Duodenal mucosa (tissue), 2 donors: ENCODE results near the gene INTS4.
"Not testable (repeated sequence)": the region's sequence is repeated elsewhere in the genome, so short reads cannot be mapped to it uniquely, and the experiment has no call there.

Source experiments
- H3K27ac ChIP-seq: one replicate; pipeline ENCODE4 v1.7.0; 2013; ENCODE audit warnings: low read depth, low read length
- H3K27me3 ChIP-seq, 2 donors: one replicate each; pipeline ENCODE4 v1.7.0; 2013; ENCODE audit warnings: low read length in 2 of 2, control low read depth in 1 of 2; ENCODE audit not compliant: insufficient read depth in 2 of 2, control insufficient read depth in 1 of 2
- H3K36me3 ChIP-seq, 2 donors: one replicate each; pipeline ENCODE4 v1.7.0; 2013; ENCODE audit warnings: low read length in 2 of 2, control low read depth in 1 of 2; ENCODE audit not compliant: insufficient read depth in 2 of 2, control insufficient read depth in 1 of 2
- H3K4me1 ChIP-seq, 2 donors: one replicate each; pipeline ENCODE4 v1.7.0; 2013; ENCODE audit warnings: low read length in 2 of 2, control low read depth in 1 of 2; ENCODE audit not compliant: insufficient read depth in 2 of 2, control insufficient read depth in 1 of 2
- H3K4me3 ChIP-seq, 2 donors: one replicate each; pipeline ENCODE4 v1.7.0; 2013; ENCODE audit warnings: low read length in 2 of 2, low read depth in 1 of 2
- H3K9ac ChIP-seq, 2 donors: one replicate each; pipeline ENCODE4 v1.7.0; 2013; ENCODE audit warnings: low read length in 2 of 2, low read depth in 1 of 2
- H3K9me3 ChIP-seq, 2 donors: one replicate each; pipeline ENCODE4 v1.7.0; 2013; ENCODE audit warnings: low read length in 2 of 2, control low read depth in 1 of 2; ENCODE audit not compliant: control insufficient read depth in 1 of 2

Gene INTS4

DNA sequence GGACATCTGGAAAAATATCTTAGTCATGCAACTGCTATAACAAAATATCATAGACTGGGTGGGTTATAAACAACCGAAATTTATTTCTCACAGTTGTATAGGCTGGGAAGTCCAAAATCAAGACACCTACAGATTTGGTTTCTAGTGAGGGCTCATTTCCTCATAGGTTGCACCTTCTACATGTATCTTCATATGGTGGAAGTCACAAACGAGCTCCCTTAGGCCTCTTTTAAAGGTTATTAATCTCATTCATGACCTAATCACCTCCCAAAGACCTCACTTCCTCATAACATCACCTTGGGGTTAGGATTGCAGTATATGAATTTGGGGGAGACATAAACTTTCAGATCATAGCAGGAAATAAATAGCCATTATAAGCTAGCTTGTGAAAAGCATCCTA, 85.2 kb downstream of the INTS4 start:
- H3K36me3 ChIP-seq, result peaks cover 0 to 14% of the 10 kb centered on the region in 2 donors
- peaks cover 0 to 3% of the 10 kb centered on the region in 2 donors for H3K4me1 ChIP-seq
- H3K9ac ChIP-seq, result no peak overlapping the region
- H3K27ac ChIP-seq, result no peak overlapping the region
- no peaks in the 10 kb centered on the region for H3K9me3 ChIP-seq
- H3K4me3 ChIP-seq, result no peak overlapping the region
- H3K27me3 ChIP-seq, result no peaks in the 10 kb centered on the region

DNA sequence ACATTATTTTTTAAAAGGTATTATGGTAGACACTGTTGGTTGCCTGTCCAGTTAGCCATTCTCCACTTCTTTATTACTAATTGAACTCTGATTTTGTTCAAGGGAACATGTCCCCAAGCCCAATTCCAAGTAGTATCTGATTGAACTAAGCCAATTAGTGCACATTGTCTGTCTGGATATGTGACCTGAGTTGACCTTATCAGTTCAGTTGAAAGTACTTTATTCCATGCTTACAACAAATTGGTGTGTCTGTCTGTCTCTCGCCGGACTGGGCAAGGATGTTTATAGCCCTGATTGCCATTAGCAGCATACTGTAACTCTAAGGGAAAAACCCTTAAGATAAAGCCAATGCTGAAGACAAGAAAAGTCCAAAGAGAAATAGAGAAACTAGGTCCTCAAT, 85.6 kb downstream of the INTS4 start:
- Histone ChIP-seq H3K4me1 (no peaks in the 10 kb centered on the region), H3K9me3 (no peaks in the 10 kb centered on the region), H3K36me3 (peaks cover 0 to 14% of the 10 kb centered on the region in 2 donors), H3K4me3 (no peak overlapping the region), H3K9ac (no peak overlapping the region), H3K27ac (no peak overlapping the region), H3K27me3 (no peaks in the 10 kb centered on the region)

DNA sequence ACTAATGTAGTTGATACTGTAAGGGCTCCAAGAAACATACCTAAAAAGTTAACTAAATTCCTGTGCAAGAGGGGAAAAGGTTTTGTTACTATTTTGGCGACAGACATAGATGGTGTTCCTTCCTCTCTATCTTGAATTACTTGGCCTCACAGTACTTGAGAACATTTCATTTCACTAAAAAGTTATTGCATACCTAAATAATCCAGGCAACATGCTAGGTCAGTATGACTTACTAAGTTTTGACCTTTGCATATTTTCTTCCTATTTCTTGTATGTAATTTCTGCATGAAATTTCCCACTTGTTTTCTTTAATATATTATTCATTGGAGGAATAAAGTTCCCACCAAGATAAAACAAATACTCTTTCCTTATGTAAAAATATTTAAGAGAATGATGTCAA, 99.5 kb downstream of the INTS4 start:
- not testable (repeated sequence) for H3K27ac ChIP-seq, H3K4me3 ChIP-seq, H3K9me3 ChIP-seq, H3K9ac ChIP-seq, H3K4me1 ChIP-seq, H3K27me3 ChIP-seq
- H3K36me3 ChIP-seq, result peaks cover 0 to 13% of the 10 kb centered on the region in 2 donors

DNA sequence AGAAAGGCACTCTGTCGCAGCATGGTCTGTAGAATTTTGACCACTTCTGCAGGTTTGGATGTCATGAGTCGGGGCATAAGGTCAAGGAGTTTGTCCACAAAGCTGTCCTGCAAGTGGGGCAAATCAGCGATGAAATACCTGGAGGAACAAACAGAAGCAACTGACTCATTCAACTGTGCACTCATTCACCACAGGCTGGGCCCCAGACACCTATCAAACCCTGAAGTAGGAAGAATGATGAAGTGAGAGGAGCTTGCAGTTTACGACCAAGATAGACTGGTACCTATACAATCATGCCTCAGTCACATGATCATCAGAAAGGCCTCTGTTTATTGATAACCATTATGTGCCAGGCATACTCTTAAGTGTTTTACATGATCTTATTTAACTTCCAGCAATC, 102.8 kb downstream of the INTS4 start:
- peaks cover 0 to 12% of the 10 kb centered on the region in 2 donors for H3K36me3 ChIP-seq
- H3K27ac ChIP-seq, H3K4me1 ChIP-seq, H3K27me3 ChIP-seq, H3K4me3 ChIP-seq, H3K9ac ChIP-seq, H3K9me3 ChIP-seq: not testable (repeated sequence)

DNA sequence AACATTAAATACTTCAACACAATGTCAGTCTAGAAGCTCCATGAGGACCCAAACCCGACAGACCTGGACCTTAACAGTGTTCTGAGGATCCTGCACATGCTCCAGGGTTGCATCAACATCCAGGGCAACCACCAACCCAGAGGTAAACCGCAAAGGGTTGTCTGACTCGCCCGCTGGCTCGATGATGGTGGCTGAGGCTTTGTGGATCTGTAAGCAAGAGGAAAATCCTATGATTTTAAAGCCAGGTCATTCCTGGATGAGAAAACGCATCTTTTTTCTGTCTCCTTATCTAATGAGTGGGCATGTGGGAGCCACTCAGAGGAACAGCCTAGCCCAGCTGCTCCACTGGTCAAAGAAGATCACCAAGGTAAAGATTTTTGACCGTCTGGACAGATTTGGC, 103.2 kb downstream of the INTS4 start:
- H3K4me1 ChIP-seq, H3K9ac ChIP-seq, H3K9me3 ChIP-seq, H3K27ac ChIP-seq, H3K4me3 ChIP-seq, H3K27me3 ChIP-seq: not testable (repeated sequence)
- peaks cover 3 to 16% of the 10 kb centered on the region in 2 donors for H3K36me3 ChIP-seq

DNA sequence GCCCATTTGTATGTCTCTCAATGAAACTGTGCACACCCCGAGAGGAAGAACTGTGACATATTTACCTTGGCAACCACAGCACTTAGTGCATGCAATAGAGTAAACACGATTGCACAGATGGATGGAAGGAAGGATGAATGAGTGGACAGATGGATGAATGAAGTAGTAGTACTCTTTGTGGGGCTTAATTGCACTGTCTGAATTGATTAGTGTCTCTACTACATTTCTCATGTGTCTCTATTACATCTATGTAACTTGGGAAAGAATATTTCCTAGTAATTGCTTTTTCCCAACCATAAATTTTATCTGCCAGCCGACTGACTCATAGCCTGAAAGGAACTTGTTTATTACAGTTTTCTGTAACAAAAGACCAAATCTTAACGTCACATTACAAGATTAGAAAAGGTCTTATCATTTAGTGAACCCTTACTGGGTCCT, 103.8 kb downstream of the INTS4 start:
- not testable (repeated sequence) for H3K9ac ChIP-seq, H3K27me3 ChIP-seq, H3K9me3 ChIP-seq, H3K4me1 ChIP-seq, H3K4me3 ChIP-seq, H3K27ac ChIP-seq
- H3K36me3 ChIP-seq, result peaks cover 6 to 23% of the 10 kb centered on the region in 2 donors

DNA sequence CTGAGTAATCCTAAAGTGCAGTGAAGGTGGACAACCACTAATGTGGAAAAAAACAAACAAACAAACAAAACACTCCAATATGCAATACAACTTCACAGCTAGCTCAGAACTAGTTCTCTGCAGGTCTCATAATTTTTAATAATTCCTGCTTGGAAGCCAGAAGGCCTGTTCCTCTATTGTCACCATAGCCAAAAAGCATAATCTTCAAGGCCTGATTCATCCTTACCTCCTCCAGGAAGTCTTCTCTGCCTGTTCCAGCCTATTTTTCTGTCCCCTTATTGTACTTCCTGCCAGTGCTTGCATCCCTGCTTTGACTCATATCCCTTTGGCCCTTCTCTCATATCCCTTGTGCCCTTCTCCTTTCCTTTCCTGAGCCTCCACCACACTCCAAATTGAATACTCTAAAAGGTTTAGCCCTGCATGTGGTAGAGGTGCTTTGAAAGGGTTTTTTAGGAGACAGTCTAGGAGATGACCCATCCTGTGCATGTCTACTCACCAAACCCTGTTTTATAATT, 104.3 kb downstream of the INTS4 start:
- not testable (repeated sequence) for H3K9me3 ChIP-seq, H3K9ac ChIP-seq, H3K4me1 ChIP-seq, H3K27ac ChIP-seq, H3K4me3 ChIP-seq, H3K27me3 ChIP-seq
- H3K36me3 ChIP-seq, result peaks cover 6 to 23% of the 10 kb centered on the region in 2 donors

DNA sequence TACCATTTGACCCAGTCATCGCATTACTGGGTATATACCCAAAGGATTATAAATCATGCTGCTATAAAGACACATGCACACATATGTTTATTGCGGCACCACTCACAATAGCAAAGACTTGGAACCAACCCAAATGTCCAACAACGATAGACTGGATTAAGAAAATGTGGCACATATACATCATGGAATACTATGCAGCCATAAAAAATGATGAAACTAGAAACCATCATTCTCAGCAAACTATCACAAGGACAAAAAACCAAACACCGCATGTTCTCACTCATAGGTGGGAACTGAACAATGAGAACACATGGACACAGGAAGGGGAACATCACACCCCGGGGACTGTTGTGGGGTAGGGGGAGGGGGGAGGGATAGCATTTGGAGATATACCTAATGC, 105.4 kb downstream of the INTS4 start:
- H3K27ac ChIP-seq, H3K27me3 ChIP-seq, H3K4me1 ChIP-seq, H3K9ac ChIP-seq, H3K9me3 ChIP-seq, H3K4me3 ChIP-seq: not testable (repeated sequence)
- peaks cover 6 to 22% of the 10 kb centered on the region in 2 donors for H3K36me3 ChIP-seq

DNA sequence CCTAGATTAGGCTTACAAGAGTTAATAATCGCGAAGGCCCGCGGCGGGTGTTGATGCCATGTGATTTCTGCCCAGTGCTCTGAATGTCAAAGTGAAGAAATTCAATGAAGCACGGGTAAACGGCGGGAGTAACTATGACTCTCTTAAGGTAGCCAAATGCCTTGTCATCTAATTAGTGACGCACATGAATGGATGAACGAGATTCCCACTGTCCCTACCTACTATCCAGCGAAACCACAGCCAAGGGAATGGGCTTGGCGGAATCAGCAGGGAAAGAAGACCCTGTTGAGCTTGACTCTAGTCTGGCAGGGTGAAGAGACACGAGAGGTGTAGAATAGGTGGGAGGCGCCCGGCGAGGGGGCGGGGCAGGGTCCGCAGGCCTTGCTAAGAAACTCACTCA, 108.1 kb downstream of the INTS4 start:
- H3K36me3 ChIP-seq, result peaks cover 16 to 38% of the 10 kb centered on the region in 2 donors
- H3K4me3 ChIP-seq, result no peak overlapping the region
- H3K27me3 ChIP-seq, result no peaks in the 10 kb centered on the region
- no peaks in the 10 kb centered on the region for H3K9me3 ChIP-seq
- H3K27ac ChIP-seq, result no peak overlapping the region
- no peaks in the 10 kb centered on the region for H3K4me1 ChIP-seq
- H3K9ac ChIP-seq, result no peak overlapping the region

DNA sequence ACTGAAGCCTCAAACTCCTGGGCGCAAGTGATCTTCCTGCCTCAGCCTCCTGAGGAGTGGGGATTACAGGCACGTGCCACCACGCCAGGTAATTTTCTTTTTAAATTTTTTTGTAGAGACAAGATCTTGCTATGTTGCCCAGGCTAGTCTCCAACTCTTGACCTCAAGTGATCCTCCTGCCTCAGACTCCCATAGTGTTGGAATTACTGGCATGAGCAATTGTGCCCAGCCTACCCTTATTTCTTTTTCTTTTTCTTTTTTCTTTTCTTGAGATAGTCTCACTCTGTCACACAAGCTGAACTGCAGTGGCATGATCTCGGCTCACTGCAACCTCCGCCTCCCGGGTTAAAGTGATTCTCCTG, 109.7 kb downstream of the INTS4 start:
- no peak overlapping the region for H3K27ac ChIP-seq
- H3K4me1 ChIP-seq, result no peaks in the 10 kb centered on the region
- no peak overlapping the region for H3K9ac ChIP-seq
- peaks cover 17 to 45% of the 10 kb centered on the region in 2 donors for H3K36me3 ChIP-seq
- H3K27me3 ChIP-seq, result no peaks in the 10 kb centered on the region
- H3K4me3 ChIP-seq, result no peak overlapping the region
- H3K9me3 ChIP-seq, result no peaks in the 10 kb centered on the region
